ENCODE data around the gene COP1. TPM values are rescaled to one million over a fixed set of nuclear protein-coding genes. Genes with fewer than 3 reads are reported as not detected.

COP1 gene
- total RNA-seq, 4 donors from 2014 or later: 84.6 to 125 (median 106) TPM

DNA sequence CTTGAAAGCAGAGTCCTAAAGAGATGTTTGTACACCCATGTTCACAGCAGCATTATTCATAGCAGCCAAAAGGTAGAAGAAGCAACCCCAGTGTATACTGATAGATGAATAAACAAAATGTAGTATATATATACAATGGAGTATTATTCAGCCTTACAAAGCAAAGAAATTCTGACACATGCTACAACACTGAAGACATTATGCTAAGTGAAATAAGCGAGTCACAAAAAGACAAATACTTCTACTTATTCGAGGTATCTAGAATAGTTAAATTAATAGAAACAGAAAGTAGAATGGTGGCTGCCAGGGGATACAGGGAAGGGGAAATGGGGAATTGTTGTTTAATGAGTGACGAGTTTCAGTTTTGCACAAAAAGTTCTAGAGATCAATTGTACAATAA lies 23.5 kb downstream of the COP1 start:
- TF ChIP-seq POLR2A (IDR thresholded peaks at IDR 0.05): no peak
- TF ChIP-seq, protein P1, sequence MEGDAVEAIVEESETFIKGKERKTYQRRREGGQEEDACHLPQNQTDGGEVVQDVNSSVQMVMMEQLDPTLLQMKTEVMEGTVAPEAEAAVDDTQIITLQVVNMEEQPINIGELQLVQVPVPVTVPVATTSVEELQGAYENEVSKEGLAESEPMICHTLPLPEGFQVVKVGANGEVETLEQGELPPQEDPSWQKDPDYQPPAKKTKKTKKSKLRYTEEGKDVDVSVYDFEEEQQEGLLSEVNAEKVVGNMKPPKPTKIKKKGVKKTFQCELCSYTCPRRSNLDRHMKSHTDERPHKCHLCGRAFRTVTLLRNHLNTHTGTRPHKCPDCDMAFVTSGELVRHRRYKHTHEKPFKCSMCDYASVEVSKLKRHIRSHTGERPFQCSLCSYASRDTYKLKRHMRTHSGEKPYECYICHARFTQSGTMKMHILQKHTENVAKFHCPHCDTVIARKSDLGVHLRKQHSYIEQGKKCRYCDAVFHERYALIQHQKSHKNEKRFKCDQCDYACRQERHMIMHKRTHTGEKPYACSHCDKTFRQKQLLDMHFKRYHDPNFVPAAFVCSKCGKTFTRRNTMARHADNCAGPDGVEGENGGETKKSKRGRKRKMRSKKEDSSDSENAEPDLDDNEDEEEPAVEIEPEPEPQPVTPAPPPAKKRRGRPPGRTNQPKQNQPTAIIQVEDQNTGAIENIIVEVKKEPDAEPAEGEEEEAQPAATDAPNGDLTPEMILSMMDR (IDR thresholded peaks at IDR 0.05): no peak
- no peaks in the 10 kb centered on the region for H3K9me3 ChIP-seq
- DNase-seq: no peak
- H3K4me3 ChIP-seq: no peak overlapping the region
- H3K36me3 ChIP-seq: peaks cover 0 to 11% (median 0%) of the 10 kb centered on the region in 3 donors
- peaks cover 0 to under 1% (median 0%) of the 10 kb centered on the region in 4 donors for H3K4me1 ChIP-seq
- no peaks in the 10 kb centered on the region for H3K27me3 ChIP-seq
- no peak overlapping the region for H3K27ac ChIP-seq

DNA sequence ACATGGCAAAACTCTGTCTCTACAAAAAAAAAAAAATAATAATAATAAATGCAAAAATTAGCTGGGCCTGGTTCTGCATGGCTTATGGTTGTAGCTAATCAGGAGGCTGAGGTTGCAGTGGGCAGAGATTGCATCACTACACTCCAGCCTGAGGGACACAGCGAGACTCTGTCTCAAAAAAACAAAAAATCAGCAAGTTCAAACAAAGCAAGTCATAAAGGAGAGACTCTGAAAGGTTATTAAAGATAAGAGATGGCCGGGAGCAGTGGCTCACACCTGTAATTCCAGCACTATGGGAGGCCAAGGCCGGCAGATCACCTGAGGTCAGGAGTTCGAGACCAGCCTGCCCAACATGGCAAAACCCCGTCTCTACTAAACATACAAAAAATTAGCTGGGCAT lies 28.8 kb downstream of the COP1 start:
- no peak overlapping the region for H3K4me3 ChIP-seq
- no peak for TF ChIP-seq POLR2A (IDR thresholded peaks at IDR 0.05)
- TF ChIP-seq, protein P1 (IDR thresholded peaks at IDR 0.05): no peak
- H3K4me1 ChIP-seq: peaks cover 0 to 5% (median 4%) of the 10 kb centered on the region in 4 donors
- no peaks in the 10 kb centered on the region for H3K27me3 ChIP-seq
- H3K36me3 ChIP-seq: peaks cover 0 to 37% (median 0%) of the 10 kb centered on the region in 3 donors
- DNase-seq: no peak
- H3K27ac ChIP-seq: no peak overlapping the region
- H3K9me3 ChIP-seq: no peaks in the 10 kb centered on the region

DNA sequence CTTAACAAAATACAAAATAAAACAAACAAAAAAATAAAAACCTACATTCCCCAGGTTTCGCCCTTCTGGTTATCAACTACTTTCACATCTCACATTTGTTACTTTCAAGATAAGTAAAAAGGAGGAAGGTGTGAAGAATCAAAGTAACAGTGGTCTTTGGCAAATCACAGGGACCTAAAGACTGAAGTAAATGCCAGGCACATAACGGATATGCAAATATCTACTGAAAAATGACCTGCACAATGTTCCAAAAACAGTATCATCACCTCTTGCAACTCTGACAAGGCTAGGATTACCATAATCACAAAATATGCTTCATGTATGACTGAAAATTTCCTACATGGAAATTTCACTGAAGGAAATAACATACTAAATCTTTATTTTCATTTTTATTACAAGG lies 29.3 kb downstream of the COP1 start:
- no peak for TF ChIP-seq POLR2A (IDR thresholded peaks at IDR 0.05)
- H3K4me1 ChIP-seq: peaks cover 0 to 5% (median 4%) of the 10 kb centered on the region in 4 donors
- H3K27ac ChIP-seq: no peak overlapping the region
- DNase-seq: no peak
- H3K27me3 ChIP-seq: no peaks in the 10 kb centered on the region
- no peak overlapping the region for H3K4me3 ChIP-seq
- peaks cover 0 to 36% (median 0%) of the 10 kb centered on the region in 3 donors for H3K36me3 ChIP-seq
- no peaks in the 10 kb centered on the region for H3K9me3 ChIP-seq

DNA sequence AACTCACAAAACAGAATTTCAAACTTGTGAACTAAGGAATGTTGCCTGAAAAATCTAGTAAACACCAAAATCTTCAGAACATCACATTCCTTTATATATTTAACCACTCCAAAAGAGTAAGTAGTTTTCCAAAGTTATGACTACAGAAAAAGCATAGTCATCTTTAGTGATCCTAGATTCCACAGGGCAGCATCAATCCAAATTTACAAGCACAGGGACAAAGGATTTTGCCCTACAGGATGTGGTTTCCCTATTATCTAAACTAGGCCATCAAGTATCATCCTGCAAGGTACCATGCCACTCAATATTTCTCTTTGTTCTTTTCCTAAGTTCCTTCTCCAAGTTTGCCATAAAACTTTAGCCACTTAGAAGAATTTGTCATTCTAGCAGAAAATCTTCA lies 33.0 kb downstream of the COP1 start:
- Histone ChIP-seq H3K4me1 (peaks cover 0 to 5% (median 4%) of the 10 kb centered on the region in 4 donors), H3K36me3 (peaks cover 0 to 48% (median 0%) of the 10 kb centered on the region in 3 donors), H3K4me3 (no peak overlapping the region), H3K27me3 (no peaks in the 10 kb centered on the region), H3K27ac (no peak overlapping the region), H3K9me3 (no peaks in the 10 kb centered on the region)
- DNase-seq: no peak
- no peak for TF ChIP-seq POLR2A (IDR thresholded peaks at IDR 0.05)
- TF ChIP-seq, protein P1 (IDR thresholded peaks at IDR 0.05): no peak

GRCh38 chr1:176172215-176172614 lies 34.9 kb downstream of the COP1 start:
- peaks cover 0 to 48% (median 0%) of the 10 kb centered on the region in 3 donors for H3K36me3 ChIP-seq
- TF ChIP-seq POLR2A (IDR thresholded peaks at IDR 0.05): no peak
- TF ChIP-seq, protein P1 (IDR thresholded peaks at IDR 0.05): no peak
- no peak for DNase-seq
- H3K27ac ChIP-seq: no peak overlapping the region
- H3K27me3 ChIP-seq: no peaks in the 10 kb centered on the region
- no peaks in the 10 kb centered on the region for H3K9me3 ChIP-seq
- H3K4me1 ChIP-seq: no peaks in the 10 kb centered on the region
- no peak overlapping the region for H3K4me3 ChIP-seq

GRCh38 chr1:176167210-176167609 lies 39.9 kb downstream of the COP1 start:
- H3K9me3 ChIP-seq: no peaks in the 10 kb centered on the region
- no peak for TF ChIP-seq POLR2A (IDR thresholded peaks at IDR 0.05)
- TF ChIP-seq, protein P1 (IDR thresholded peaks at IDR 0.05): no peak
- peaks cover 0 to 9% (median 0%) of the 10 kb centered on the region in 3 donors for H3K36me3 ChIP-seq

More at GRCh38 chr1:176167210-176167609, 39.9 kb downstream of the COP1 start:
- no peaks in the 10 kb centered on the region for H3K27me3 ChIP-seq
- H3K4me1 ChIP-seq: no peaks in the 10 kb centered on the region
- H3K27ac ChIP-seq: no peak overlapping the region
- DNase-seq: no peak
- H3K4me3 ChIP-seq: no peak overlapping the region
